PC-3 (cell line): ENCODE data around the gene ABL1. TPM values are rescaled to one million over a fixed set of nuclear protein-coding genes. Genes with fewer than 3 reads are reported as not detected.

Experiments used
- ATAC-seq: fragments of 200-7000 bp; cut with Tn5 transposase; 2 replicates; pipeline ENCODE4 v1.9.1; 2020; ENCODE audit warnings: mild to moderate bottlenecking, moderate library complexity
- BruUV-seq: library from RNA; stranded (reverse); fragments of 400-500 nt; replicated peaks from 2 replicates; lab custom pipeline; 2021; lab: Mats Ljungman, UMichigan
- CTCF ChIA-PET: fragments of 300-600 bp; sonication (Branson Sonifier 250); formaldehyde crosslinking; loops from one replicate; lab custom pipeline; 2022; ENCODE audit warnings: antibody characterized with exemption; lab: Charles Lee
- POLR2A ChIA-PET: fragments of 300-600 bp; sonication (Branson Sonifier 250); formaldehyde crosslinking; loops from one replicate; lab custom pipeline; 2022; ENCODE audit warnings: antibody characterized with exemption; ENCODE audit not compliant: unreplicated experiment; lab: Charles Lee
- DNase-seq: peaks from one replicate; pipeline ENCODE4 v3.0.0-alpha.2; 2015
- H2AFZ ChIP-seq: fragments of 300-600 bp; sonication (generic); 2 replicates; pipeline ENCODE4 v1.6.0; 2016; ENCODE audit warnings: antibody characterized with exemption, low read length
- H3F3A ChIP-seq: fragments of 300-600 bp; sonication (generic); one replicate; pipeline ENCODE4 v1.6.0; 2017; ENCODE audit warnings: antibody characterized with exemption, low read length, control low read depth, mild to moderate bottlenecking; ENCODE audit not compliant: unreplicated experiment
- H3K27ac ChIP-seq: fragments of 300-600 bp; sonication (generic); 2 replicates; pipeline ENCODE4 v1.5.1; 2016; ENCODE audit warnings: mild to moderate bottlenecking, low read length
- H3K27me3 ChIP-seq: fragments of 300-600 bp; sonication (generic); 2 replicates; pipeline ENCODE4 v1.6.1; 2016; ENCODE audit warnings: low read length, mixed read lengths
- H3K36me3 ChIP-seq: fragments of 300-600 bp; sonication (generic); 2 replicates; pipeline ENCODE4 v1.6.1; 2016; ENCODE audit warnings: low read depth, mixed run types, low read length, mixed read lengths
- H3K4me1 ChIP-seq: fragments of 300-600 bp; sonication (generic); 2 replicates; pipeline ENCODE4 v1.5.1; 2016; ENCODE audit warnings: low read length; ENCODE audit not compliant: insufficient read depth
- H3K4me2 ChIP-seq: fragments of 300-600 bp; sonication (generic); 2 replicates; pipeline ENCODE4 v1.6.0; 2016; ENCODE audit warnings: low read length
- H3K4me3 ChIP-seq: fragments of 300-600 bp; sonication (generic); 2 replicates; pipeline ENCODE4 v1.5.1; 2016; ENCODE audit warnings: mild to moderate bottlenecking, low read length, mixed read lengths
- H3K79me2 ChIP-seq: fragments of 300-600 bp; sonication (generic); 2 replicates; pipeline ENCODE4 v1.6.1; 2017; ENCODE audit warnings: low read length, mixed read lengths
- H3K9ac ChIP-seq: fragments of 300-600 bp; sonication (generic); 2 replicates; pipeline ENCODE4 v1.6.0; 2016; ENCODE audit warnings: mild to moderate bottlenecking, low read length
- H3K9me2 ChIP-seq: fragments of 300-600 bp; sonication (generic); replicated peaks from 2 replicates; pipeline ENCODE4 v1.6.1; 2016; ENCODE audit warnings: mixed run types, low read length, mixed read lengths
- H3K9me3 ChIP-seq: fragments of 300-600 bp; sonication (generic); 2 replicates; pipeline ENCODE4 v1.6.1; 2016; ENCODE audit warnings: low read length, mixed read lengths
- H4K20me1 ChIP-seq: fragments of 300-600 bp; sonication (generic); 2 replicates; pipeline ENCODE4 v1.6.1; 2016; ENCODE audit warnings: low read length, mixed read lengths
- CTCF ChIP-seq: fragments of 300-600 bp; sonication (generic); conservative IDR thresholded peaks from 2 replicates; pipeline ENCODE4 v1.5.1; 2017; ENCODE audit warnings: antibody characterized with exemption, low read depth, mild to moderate bottlenecking, low read length
- EZH2 ChIP-seq: fragments of 300-600 bp; sonication (generic); IDR thresholded peaks from one replicate; pipeline ENCODE4 v1.6.1; 2017; ENCODE audit warnings: antibody characterized with exemption, mild to moderate bottlenecking, low read length; ENCODE audit not compliant: unreplicated experiment
- EZH2phosphoT487 ChIP-seq: fragments of 300-600 bp; sonication (generic); IDR thresholded peaks from 2 replicates; pipeline ENCODE4 v1.6.1; 2018; ENCODE audit warnings: mild to moderate bottlenecking, antibody characterized with exemption, low read length, borderline replicate concordance
- intact Hi-C: fragments of 100-400 bp; cut with micrococcal nuclease; formaldehyde crosslinking; loops from 2 replicates; pipeline ENCODE4 v1.9.0; 2023
- total RNA-seq: library from RNA; depleted of rRNA; stranded (reverse); fragments of >200 nt; gene quantifications from 2 replicates; pipeline ENCODE4 v1.2.3, GENCODE V29; 2014

Gene ABL1
- total RNA-seq, 1 experiment from 2014 or later: 22.8 TPM

GRCh38 chr9:130900701-130901497 lies 65.8 kb downstream of the ABL1 start:
- ChIA-PET POLR2A (no interaction called here), CTCF (no interaction called here)
- H3K27me3 ChIP-seq: no peaks in the 10 kb centered on the region
- no peak for DNase-seq
- no peak for TF ChIP-seq CTCF
- no peak for TF ChIP-seq EZH2
- TF ChIP-seq EZH2phosphoT487: no peak
- no peak overlapping the region for H2AFZ ChIP-seq
- H3K36me3 ChIP-seq: no peaks in the 10 kb centered on the region
- H3K9me3 ChIP-seq: no peaks in the 10 kb centered on the region
- intact Hi-C loops: no loop called here
- no peak overlapping the region for H3K9ac ChIP-seq
- H3F3A ChIP-seq: no peaks in the 10 kb centered on the region
- no peaks in the 10 kb centered on the region for H4K20me1 ChIP-seq
- H3K4me1 ChIP-seq: no peaks in the 10 kb centered on the region
- H3K27ac ChIP-seq: no peak overlapping the region
- H3K79me2 ChIP-seq: no peaks in the 10 kb centered on the region
- ATAC-seq: no peak
- no peak overlapping the region for H3K4me2 ChIP-seq
- BruUV-seq: no TSS peak
- H3K9me2 ChIP-seq: no peaks in the 10 kb centered on the region
- no peak overlapping the region for H3K4me3 ChIP-seq

GRCh38 chr9:130901498-130902203 lies 66.6 kb downstream of the ABL1 start:
- H3F3A ChIP-seq: no peaks in the 10 kb centered on the region
- no peaks in the 10 kb centered on the region for H3K9me2 ChIP-seq
- ATAC-seq (no peak; the same call in 1 of the 2 replicates), DNase-seq (no peak)
- H3K9ac ChIP-seq: no peak overlapping the region
- TF ChIP-seq EZH2phosphoT487 (no peak), EZH2 (no peak), CTCF (no peak)
- H3K9me3 ChIP-seq: no peaks in the 10 kb centered on the region
- no peaks in the 10 kb centered on the region for H3K36me3 ChIP-seq
- no TSS peak for BruUV-seq
- no peak overlapping the region for H3K4me3 ChIP-seq
- no peaks in the 10 kb centered on the region for H3K4me1 ChIP-seq
- ChIA-PET CTCF (no interaction called here), POLR2A (no interaction called here)
- H2AFZ ChIP-seq: no peak overlapping the region
- intact Hi-C loops: no loop called here
- H4K20me1 ChIP-seq: no peaks in the 10 kb centered on the region
- H3K27ac ChIP-seq: no peak overlapping the region
- H3K4me2 ChIP-seq: no peak overlapping the region
- H3K79me2 ChIP-seq: no peaks in the 10 kb centered on the region
- no peaks in the 10 kb centered on the region for H3K27me3 ChIP-seq
